Hepatocyte (in vitro differentiated cells): ENCODE measurements around the gene HLA-DMA. TPM values are rescaled to one million over a fixed set of nuclear protein-coding genes. Genes with fewer than 3 reads are reported as not detected.
A peak's percentile ranks its signal among the peaks of the same experiment; 100 is the strongest.

Experiments used
- DNase-seq: peaks from one replicate; pipeline ENCODE4 v3.0.0-alpha.2; 2016; ENCODE audit warnings: low spot score
- H2AFZ ChIP-seq: fragments of 200-600 bp; sonication (generic); 2 replicates; pipeline ENCODE4 v1.6.0; 2016; ENCODE audit warnings: antibody characterized with exemption, mild to moderate bottlenecking
- H3K27ac ChIP-seq: fragments of 200-600 bp; sonication (generic); 2 replicates; pipeline ENCODE4 v1.5.1; 2016; ENCODE audit warnings: mild to moderate bottlenecking
- H3K27me3 ChIP-seq: fragments of 200-600 bp; sonication (generic); 2 replicates; pipeline ENCODE4 v1.6.1; 2016
- H3K36me3 ChIP-seq: fragments of 200-600 bp; sonication (generic); replicated peaks from 2 replicates; pipeline ENCODE4 v1.5.1; 2016; ENCODE audit warnings: low read depth; ENCODE audit not compliant: insufficient read depth
- H3K4me1 ChIP-seq: fragments of 200-600 bp; sonication (generic); 2 replicates; pipeline ENCODE4 v1.5.1; 2016; ENCODE audit warnings: mild to moderate bottlenecking, moderate library complexity; ENCODE audit not compliant: insufficient read depth
- H3K4me2 ChIP-seq: fragments of 200-600 bp; sonication (generic); 2 replicates; pipeline ENCODE4 v1.6.0; 2016
- H3K4me3 ChIP-seq: fragments of 200-600 bp; sonication (generic); 2 replicates; pipeline ENCODE4 v1.5.1; 2016; ENCODE audit warnings: mild to moderate bottlenecking
- H3K79me2 ChIP-seq: fragments of 200-600 bp; sonication (generic); 2 replicates; pipeline ENCODE4 v1.6.0; 2017; ENCODE audit warnings: mild to moderate bottlenecking
- H3K9me2 ChIP-seq: fragments of 200-600 bp; sonication (generic); replicated peaks from 2 replicates; pipeline ENCODE4 v1.6.0; 2017; ENCODE audit warnings: mild to moderate bottlenecking; ENCODE audit not compliant: insufficient read depth
- H3K9me3 ChIP-seq: fragments of 200-600 bp; sonication (generic); 2 replicates; pipeline ENCODE4 v1.5.1; 2016; ENCODE audit warnings: low read depth, mild to moderate bottlenecking
- H4K20me1 ChIP-seq: fragments of 200-600 bp; sonication (generic); 2 replicates; pipeline ENCODE4 v1.6.0; 2016; ENCODE audit warnings: mild to moderate bottlenecking; ENCODE audit not compliant: insufficient read depth, poor library complexity, severe bottlenecking
- EZH2 ChIP-seq: fragments of 200-600 bp; sonication (generic); IDR thresholded peaks from 2 replicates; pipeline ENCODE4 v1.6.1; 2016; ENCODE audit warnings: antibody characterized with exemption, mild to moderate bottlenecking, borderline replicate concordance
- EZH2phosphoT487 ChIP-seq: fragments of 200-600 bp; sonication (generic); IDR thresholded peaks from one replicate; pipeline ENCODE4 v1.6.1; 2018; ENCODE audit warnings: antibody characterized with exemption, mild to moderate bottlenecking, low read depth, moderate library complexity; ENCODE audit not compliant: unreplicated experiment, severe bottlenecking
- WGBS: methylation state at CpG from one replicate; pipeline ENCODE4 v1.1.6; 2016; ENCODE audit warnings: low lambda C conversion rate; ENCODE audit errors: missing lambda C conversion rate; 5-methylcytosine and 5-hydroxymethylcytosine counted together
- polyA plus RNA-seq: library from polyadenylated mRNA; unstranded; fragments of >200 nt; fragmentation: Nextera tagmentation; extraction: Ambion mirVana; gene quantifications from 2 replicates; pipeline ENCODE4 v1.2.1, GENCODE V29; 2016
- total RNA-seq: library from RNA; depleted of rRNA; stranded (reverse); fragments of >200 nt; gene quantifications from 2 replicates; pipeline ENCODE4 v1.2.3, GENCODE V29; 2014
- TF ChIP-seq, protein P1 (sequence below): fragments of 200-600 bp; sonication (generic); IDR thresholded peaks from 2 replicates; pipeline ENCODE4 v1.5.1; 2016; ENCODE audit warnings: antibody characterized with exemption, mild to moderate bottlenecking; ENCODE audit not compliant: poor library complexity

HLA-DMA gene
- total and polyA plus RNA-seq, 2 experiments from 2014 or later, result 4.7 to 9.5 TPM

DNA sequence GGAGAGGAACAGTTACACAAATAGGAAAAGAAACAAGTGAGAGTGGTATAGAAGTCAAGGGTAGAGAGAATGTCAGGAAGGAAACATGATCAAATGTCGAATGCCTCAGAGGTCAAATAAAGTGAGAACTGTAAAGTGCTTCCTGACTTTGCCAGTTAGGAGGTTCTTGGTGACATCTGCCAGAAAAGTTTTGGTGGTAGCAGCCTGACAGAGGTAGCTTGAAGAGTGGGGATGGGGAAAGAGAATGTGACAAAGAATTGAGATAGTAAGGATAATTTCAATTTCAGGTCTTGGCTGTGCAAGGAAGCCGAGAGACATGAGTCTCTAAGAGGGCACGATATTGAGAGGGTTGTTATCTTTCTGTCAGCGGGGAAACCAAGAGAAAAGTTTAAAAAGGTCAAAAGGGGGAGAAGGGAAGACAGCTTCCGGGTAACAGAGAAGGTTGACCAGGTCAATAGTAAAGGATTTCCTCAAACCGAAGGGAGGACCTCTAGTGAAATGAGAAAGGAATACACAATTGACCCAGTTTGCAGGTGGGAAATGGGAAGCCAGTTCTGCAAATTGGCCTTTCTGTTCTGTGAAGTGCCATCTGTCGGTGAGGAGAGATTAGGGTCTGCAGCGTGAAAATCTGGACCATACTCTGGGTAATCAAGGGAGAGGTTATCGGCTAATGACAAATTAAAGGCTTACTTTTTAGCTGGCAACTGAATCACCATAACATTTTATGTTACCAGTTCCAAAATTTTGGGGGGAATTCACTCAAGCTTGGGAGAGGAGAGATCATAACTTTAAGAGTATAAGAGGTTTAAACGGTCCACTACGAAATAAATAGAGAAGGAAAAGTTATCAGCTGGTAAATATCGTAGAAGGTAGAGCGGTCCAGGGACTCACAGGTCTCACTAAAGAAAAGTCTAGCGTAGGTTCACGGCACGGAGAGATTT is 14.5 kb upstream of the HLA-DMA start:
- Histone ChIP-seq H3K4me3 (peak overlapping the region; percentile 69), H3K9me2 (no peaks in the 10 kb centered on the region), H3K79me2 (peaks cover 60% of the 10 kb centered on the region), H3K9me3 (no peaks in the 10 kb centered on the region), H3K4me2 (peak overlapping the region; percentile 89), H3K4me1 (peaks cover 17% of the 10 kb centered on the region), H2AFZ (peak overlapping the region; percentile 58), H3K27ac (peak overlapping the region; percentile 100), H4K20me1 (peaks cover 7% of the 10 kb centered on the region), H3K36me3 (no peaks in the 10 kb centered on the region), H3K27me3 (no peaks in the 10 kb centered on the region)
- no peak for TF ChIP-seq EZH2
- TF ChIP-seq, protein P1, sequence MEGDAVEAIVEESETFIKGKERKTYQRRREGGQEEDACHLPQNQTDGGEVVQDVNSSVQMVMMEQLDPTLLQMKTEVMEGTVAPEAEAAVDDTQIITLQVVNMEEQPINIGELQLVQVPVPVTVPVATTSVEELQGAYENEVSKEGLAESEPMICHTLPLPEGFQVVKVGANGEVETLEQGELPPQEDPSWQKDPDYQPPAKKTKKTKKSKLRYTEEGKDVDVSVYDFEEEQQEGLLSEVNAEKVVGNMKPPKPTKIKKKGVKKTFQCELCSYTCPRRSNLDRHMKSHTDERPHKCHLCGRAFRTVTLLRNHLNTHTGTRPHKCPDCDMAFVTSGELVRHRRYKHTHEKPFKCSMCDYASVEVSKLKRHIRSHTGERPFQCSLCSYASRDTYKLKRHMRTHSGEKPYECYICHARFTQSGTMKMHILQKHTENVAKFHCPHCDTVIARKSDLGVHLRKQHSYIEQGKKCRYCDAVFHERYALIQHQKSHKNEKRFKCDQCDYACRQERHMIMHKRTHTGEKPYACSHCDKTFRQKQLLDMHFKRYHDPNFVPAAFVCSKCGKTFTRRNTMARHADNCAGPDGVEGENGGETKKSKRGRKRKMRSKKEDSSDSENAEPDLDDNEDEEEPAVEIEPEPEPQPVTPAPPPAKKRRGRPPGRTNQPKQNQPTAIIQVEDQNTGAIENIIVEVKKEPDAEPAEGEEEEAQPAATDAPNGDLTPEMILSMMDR, result peak; percentile 58
- WGBS, result 5% methylated on average over 16 of the region's 16 CpGs
- peak; percentile 56 for DNase-seq

GRCh38 chr6:32964776-32965175 is 11.9 kb upstream of the HLA-DMA start:
- no peaks in the 10 kb centered on the region for H3K27me3 ChIP-seq
- peaks cover 63% of the 10 kb centered on the region for H3K79me2 ChIP-seq
- peaks cover 4% of the 10 kb centered on the region for H4K20me1 ChIP-seq
- no peak for DNase-seq
- 77% methylated on average over 5 of the region's 5 CpGs for WGBS
- H3K9me2 ChIP-seq, result no peaks in the 10 kb centered on the region
- no peaks in the 10 kb centered on the region for H3K9me3 ChIP-seq
- H3K4me2 ChIP-seq, result no peak overlapping the region
- H3K27ac ChIP-seq, result no peak overlapping the region
- H3K4me1 ChIP-seq, result peaks cover 17% of the 10 kb centered on the region
- no peak overlapping the region for H3K4me3 ChIP-seq
- TF ChIP-seq EZH2phosphoT487 (no peak), EZH2 (no peak)
- no peak overlapping the region for H2AFZ ChIP-seq
- no peaks in the 10 kb centered on the region for H3K36me3 ChIP-seq

DNA sequence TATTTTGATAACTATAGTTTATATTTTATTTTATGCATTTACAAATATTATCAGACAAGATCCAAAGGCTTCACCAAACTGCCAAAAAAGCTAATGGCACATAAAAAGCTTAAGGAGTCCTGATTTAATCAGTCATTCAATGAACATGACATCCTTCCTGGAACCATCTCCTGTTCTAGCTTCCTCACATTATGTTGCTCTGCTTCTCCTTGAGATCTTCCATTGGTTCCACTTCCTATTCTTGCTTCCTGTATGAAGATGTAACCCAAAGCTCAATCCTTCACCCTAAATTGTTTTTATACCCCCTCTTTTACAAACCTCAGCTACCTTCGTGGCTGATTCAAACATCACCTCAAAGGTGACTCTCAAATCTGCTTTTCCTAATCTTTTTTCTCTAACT is 11.0 kb upstream of the HLA-DMA start:
- TF ChIP-seq EZH2 (no peak), EZH2phosphoT487 (no peak)
- Histone ChIP-seq H4K20me1 (peaks cover 4% of the 10 kb centered on the region), H3K9me3 (no peaks in the 10 kb centered on the region), H3K9me2 (no peaks in the 10 kb centered on the region), H3K79me2 (peaks cover 54% of the 10 kb centered on the region), H3K4me3 (no peak overlapping the region), H3K27ac (no peak overlapping the region), H3K4me1 (peaks cover 17% of the 10 kb centered on the region), H3K27me3 (no peaks in the 10 kb centered on the region), H3K36me3 (no peaks in the 10 kb centered on the region), H2AFZ (no peak overlapping the region), H3K4me2 (no peak overlapping the region)
- no peak for DNase-seq
- 65% methylated on average over 1 of the region's 1 CpG for WGBS

- TF ChIP-seq, protein P1, result no peak
- TF ChIP-seq EZH2phosphoT487 (no peak), EZH2 (no peak)
- H3K27ac ChIP-seq, result no peak overlapping the region
- H2AFZ ChIP-seq, result no peak overlapping the region
- H3K9me2 ChIP-seq, result no peaks in the 10 kb centered on the region
- 91% methylated on average over 1 of the region's 1 CpG for WGBS
- H3K9me3 ChIP-seq, result no peaks in the 10 kb centered on the region
- no peaks in the 10 kb centered on the region for H3K27me3 ChIP-seq
- H3K4me1 ChIP-seq, result peaks cover 17% of the 10 kb centered on the region
- peaks cover 4% of the 10 kb centered on the region for H4K20me1 ChIP-seq
- no peak for DNase-seq
- H3K4me3 ChIP-seq, result no peak overlapping the region
- H3K4me2 ChIP-seq, result no peak overlapping the region
- H3K36me3 ChIP-seq, result no peaks in the 10 kb centered on the region
- peaks cover 52% of the 10 kb centered on the region for H3K79me2 ChIP-seq
Observed at GRCh38 chr6:32962213-32962826, 9.4 kb upstream of the HLA-DMA start.
